HepG2 (cell line): ENCODE results near the gene SDK2. TPM values are rescaled to one million over a fixed set of nuclear protein-coding genes. Genes with fewer than 3 reads are reported as not detected.

ENCODE experiments used
- CREB1 ChIP-seq, 2 experiments: fragments of 450-650 bp in 1 of 2; IDR thresholded peaks; 2 replicates each; pipeline ENCODE4 v1.6.1; 2016 to 2017; ENCODE audit warnings: control low read depth in 1 of 2, mild to moderate bottlenecking in 1 of 2, missing compliant biosample characterization in 1 of 2, missing genetic modification characterization in 1 of 2
- GABPB1 ChIP-seq: IDR thresholded peaks from 2 replicates; pipeline ENCODE4 v1.6.1; 2016; ENCODE audit warnings: mild to moderate bottlenecking, missing genetic modification reagents, moderate library complexity, missing compliant biosample characterization
- GFI1 ChIP-seq: sonication (generic); formaldehyde crosslinking; IDR thresholded peaks from 2 replicates; pipeline ENCODE4 v1.5.0; 2020; ENCODE audit warnings: missing genetic modification reagents, mild to moderate bottlenecking, borderline replicate concordance
- HNRNPUL1 ChIP-seq: fragments of 200-400 bp; formaldehyde crosslinking; IDR thresholded peaks from 2 replicates; pipeline ENCODE4 v1.6.1; 2017; ENCODE audit warnings: low read depth, mild to moderate bottlenecking, low read length, moderate library complexity
- KLF6 ChIP-seq: IDR thresholded peaks from 2 replicates; pipeline ENCODE4 v1.8.0; 2016; ENCODE audit warnings: missing biosample characterization, missing genetic modification reagents
- MED13 ChIP-seq: sonication (generic); formaldehyde crosslinking; IDR thresholded peaks from 2 replicates; pipeline ENCODE4 v1.5.0; 2020; ENCODE audit warnings: missing genetic modification reagents
- MXI1 ChIP-seq: IDR thresholded peaks from 3 replicates; pipeline ENCODE4 v1.6.1; 2012; ENCODE audit warnings: low read depth, low read length, inconsistent platforms, borderline replicate concordance
- NCOA1 ChIP-seq: sonication (generic); formaldehyde crosslinking; IDR thresholded peaks from 2 replicates; pipeline ENCODE4 v1.9.0; 2021; ENCODE audit warnings: missing genetic modification reagents
- NR2C2 ChIP-seq: sonication (generic); formaldehyde crosslinking; IDR thresholded peaks from 2 replicates; pipeline ENCODE4 v1.4.0; 2020; ENCODE audit warnings: missing genetic modification reagents, mild to moderate bottlenecking, moderate library complexity, borderline replicate concordance
- PHF21A ChIP-seq: sonication (generic); formaldehyde crosslinking; IDR thresholded peaks from 2 replicates; pipeline ENCODE4 v1.5.0; 2020; ENCODE audit warnings: mild to moderate bottlenecking, missing genetic modification reagents
- PHF8 ChIP-seq: sonication (generic); formaldehyde crosslinking; IDR thresholded peaks from 2 replicates; pipeline ENCODE4 v1.5.0; 2020; ENCODE audit warnings: missing genetic modification reagents
- SATB2 ChIP-seq: sonication (generic); formaldehyde crosslinking; IDR thresholded peaks from 2 replicates; pipeline ENCODE4 v1.5.0; 2020; ENCODE audit warnings: missing genetic modification reagents
- SMYD3 ChIP-seq: sonication (generic); formaldehyde crosslinking; IDR thresholded peaks from 2 replicates; pipeline ENCODE4 v1.8.1; 2023; ENCODE audit warnings: mild to moderate bottlenecking, missing genetic modification reagents
- TRIM24 ChIP-seq: sonication (generic); formaldehyde crosslinking; IDR thresholded peaks from 2 replicates; pipeline ENCODE4 v1.8.0; 2022; ENCODE audit warnings: mild to moderate bottlenecking, missing genetic modification reagents
- TSC22D2 ChIP-seq: sonication (generic); formaldehyde crosslinking; IDR thresholded peaks from 2 replicates; pipeline ENCODE4 v1.5.1; 2020; ENCODE audit warnings: missing genetic modification reagents, mild to moderate bottlenecking, borderline replicate concordance
- ZFP1 ChIP-seq: IDR thresholded peaks from 2 replicates; pipeline ENCODE4 v1.6.1; 2016
- ZMYM3 ChIP-seq: sonication (generic); formaldehyde crosslinking; IDR thresholded peaks from 2 replicates; pipeline ENCODE4 v1.5.1; 2020; ENCODE audit warnings: mild to moderate bottlenecking, missing genetic modification reagents
- ZNF160 ChIP-seq: sonication (generic); formaldehyde crosslinking; IDR thresholded peaks from 2 replicates; pipeline ENCODE4 v1.8.0; 2022; ENCODE audit warnings: mild to moderate bottlenecking, inconsistent platforms, missing genetic modification reagents
- ZNF354B ChIP-seq: sonication (generic); formaldehyde crosslinking; IDR thresholded peaks from 2 replicates; pipeline ENCODE4 v1.8.0; 2022; ENCODE audit warnings: mild to moderate bottlenecking, missing genetic modification reagents
- ZNF891 ChIP-seq: sonication (generic); formaldehyde crosslinking; IDR thresholded peaks from 2 replicates; pipeline ENCODE4 v1.5.0; 2020; ENCODE audit warnings: mild to moderate bottlenecking, missing genetic modification reagents
- polyA plus RNA-seq, 8 experiments: library from polyadenylated mRNA; depleted of rRNA in 3 of 8; stranded (reverse) in 7 of 8; unstranded in 1 of 8; fragments of >200 nt; fragmentation: Illumina TruSeq in 4 of 8; extraction: Trizol in 4 of 8; gene quantifications; 2 replicates each; pipeline versions ENCODE4 v1.2.1 to v1.2.3, GENCODE V29; 2011 to 2016; ENCODE audit warnings: low read depth in 4 of 8, missing spikeins in 1 of 8, mixed read lengths in 1 of 8; ENCODE audit not compliant: insufficient read depth in 1 of 8
- total RNA-seq, 5 experiments: library from RNA; depleted of rRNA; stranded (reverse); fragments of >200 nt; fragmentation: Illumina TruSeq; extraction: Trizol; gene quantifications; 2 replicates each; pipeline ENCODE4 v1.2.3, GENCODE V29; 2016; ENCODE audit warnings: low read depth in 1 of 5
- TF ChIP-seq, protein P1 (sequence below): sonication (generic); formaldehyde crosslinking; IDR thresholded peaks from 2 replicates; pipeline ENCODE4 v1.5.0; 2020; ENCODE audit warnings: missing genetic modification reagents, mild to moderate bottlenecking, borderline replicate concordance
- TF ChIP-seq, protein P2 (sequence below): IDR thresholded peaks from 2 replicates; pipeline ENCODE4 v1.6.1; 2016; ENCODE audit warnings: low read depth, borderline replicate concordance
- TF ChIP-seq, protein P3 (sequence below): IDR thresholded peaks from 2 replicates; pipeline ENCODE4 v1.6.1; 2016; ENCODE audit warnings: missing compliant biosample characterization, missing genetic modification reagents, borderline replicate concordance
- TF ChIP-seq, protein P4 (sequence below): sonication (generic); formaldehyde crosslinking; IDR thresholded peaks from 2 replicates; pipeline ENCODE4 v1.8.0; 2022; ENCODE audit warnings: low read depth, missing genetic modification reagents

SDK2 gene
- total and polyA plus RNA-seq, 2 of the 13 experiments (the other 11 are each of a cell fraction or from before 2014, with no cell fraction given) = not detected

DNA sequence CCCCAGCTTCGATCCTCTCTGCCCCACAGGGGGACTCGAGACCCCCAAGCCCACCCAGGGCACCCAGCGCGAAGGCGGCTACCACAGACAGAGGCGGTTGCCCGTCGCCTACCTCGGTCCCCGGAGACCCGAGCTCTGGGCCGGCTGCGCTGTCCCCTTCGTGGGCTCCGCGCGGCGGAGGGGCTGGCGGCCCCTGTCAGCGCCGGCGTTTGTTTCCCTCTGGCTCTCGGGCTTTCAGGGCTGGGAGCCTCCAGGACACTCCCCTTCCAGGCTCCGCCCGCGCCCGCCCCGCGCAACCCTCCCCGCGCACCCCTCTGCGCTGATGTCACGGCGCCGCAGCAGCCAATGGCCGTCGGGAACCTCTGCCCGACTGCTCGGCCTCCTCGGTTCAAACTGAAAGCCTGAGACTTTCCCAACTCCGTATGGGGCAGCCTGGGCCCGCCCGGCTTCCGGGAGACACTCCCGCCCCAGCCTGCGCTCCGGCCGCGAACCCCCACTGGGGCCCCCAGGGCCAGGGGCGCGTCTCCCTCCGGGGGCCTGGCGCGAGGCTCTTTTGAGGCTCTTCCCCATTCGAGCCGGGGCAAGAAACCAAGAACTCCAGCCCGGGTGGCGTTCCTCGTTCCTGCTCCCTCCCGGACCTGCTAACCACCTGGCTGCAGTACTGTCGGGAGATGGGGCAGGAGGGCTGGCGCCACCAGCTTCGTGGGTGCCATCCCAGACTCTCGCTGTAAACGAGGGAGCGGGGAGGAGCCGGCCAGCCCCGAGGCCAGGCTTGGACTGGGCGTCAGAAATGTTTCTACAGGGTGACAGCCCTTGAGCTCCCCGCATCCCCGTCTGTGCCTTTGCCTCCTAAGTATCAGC is 332.2 kb downstream of the SDK2 start, which contains the start of gene CDC42EP4 (continued):
- TF ChIP-seq ZMYM3 (CRISPR knock-in tag) (no peak), SATB2 (CRISPR knock-in tag) (no peak; the same call in 1 of the 2 replicates), SMYD3 (CRISPR knock-in tag) (no peak), KLF6 (CRISPR knock-in tag) (peak; percentile 71; the same call in 1 of the 2 replicates), GABPB1 (CRISPR knock-in tag) (peak; percentile 88), NCOA1 (CRISPR knock-in tag) (peak; percentile 61; the same call in 1 of the 2 replicates), HNRNPUL1 (0 out of 2 replicates have a peak, but pooled peaks have one; percentile 40), ZNF354B (0 out of 2 replicates have a peak, but pooled peaks have one; percentile 61), MED13 (CRISPR knock-in tag) (0 out of 2 replicates have a peak, but pooled peaks have one; percentile 26), ZNF891 (peak; percentile 74), TRIM24 (CRISPR knock-in tag) (no peak), NR2C2 (peak; percentile 33; the same call in 1 of the 2 replicates), MXI1 (peak; percentile 66; the same call in 1 of the 3 replicates), GFI1 (CRISPR knock-in tag) (peak; percentile 73), ZNF160 (CRISPR knock-in tag) (peak; percentile 24; the same call in 1 of the 2 replicates), TSC22D2 (CRISPR knock-in tag) (0 out of 2 replicates have a peak, but pooled peaks have one; percentile 32), PHF21A (CRISPR knock-in tag) (peak; percentile 93), CREB1 (IDR thresholded peaks at IDR 0.05) (peak; percentile 76), CREB1 (CRISPR knock-in tag; IDR thresholded peaks at IDR 0.05) (peak; percentile 84), PHF8 (CRISPR knock-in tag) (peak; percentile 75), ZFP1 (CRISPR knock-in tag) (0 out of 2 replicates have a peak, but pooled peaks have one; percentile 29)
- TF ChIP-seq, protein P1, sequence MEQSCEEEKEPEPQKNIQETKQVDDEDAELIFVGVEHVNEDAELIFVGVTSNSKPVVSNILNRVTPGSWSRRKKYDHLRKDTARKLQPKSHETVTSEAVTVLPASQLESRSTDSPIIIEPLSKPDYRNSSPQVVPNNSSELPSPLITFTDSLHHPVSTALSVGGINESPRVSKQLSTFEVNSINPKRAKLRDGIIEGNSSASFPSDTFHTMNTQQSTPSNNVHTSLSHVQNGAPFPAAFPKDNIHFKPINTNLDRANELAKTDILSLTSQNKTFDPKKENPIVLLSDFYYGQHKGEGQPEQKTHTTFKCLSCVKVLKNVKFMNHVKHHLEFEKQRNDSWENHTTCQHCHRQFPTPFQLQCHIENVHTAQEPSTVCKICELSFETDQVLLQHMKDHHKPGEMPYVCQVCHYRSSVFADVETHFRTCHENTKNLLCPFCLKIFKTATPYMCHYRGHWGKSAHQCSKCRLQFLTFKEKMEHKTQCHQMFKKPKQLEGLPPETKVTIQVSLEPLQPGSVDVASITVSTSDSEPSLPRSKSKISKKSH (CRISPR knock-in tag) = peak; percentile 10; the same call in 1 of the 2 replicates
- TF ChIP-seq, protein P2, sequence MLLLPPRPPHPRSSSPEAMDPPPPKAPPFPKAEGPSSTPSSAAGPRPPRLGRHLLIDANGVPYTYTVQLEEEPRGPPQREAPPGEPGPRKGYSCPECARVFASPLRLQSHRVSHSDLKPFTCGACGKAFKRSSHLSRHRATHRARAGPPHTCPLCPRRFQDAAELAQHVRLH (CRISPR knock-in tag) = peak; percentile 89; the same call in 1 of the 2 replicates
- TF ChIP-seq, protein P3, sequence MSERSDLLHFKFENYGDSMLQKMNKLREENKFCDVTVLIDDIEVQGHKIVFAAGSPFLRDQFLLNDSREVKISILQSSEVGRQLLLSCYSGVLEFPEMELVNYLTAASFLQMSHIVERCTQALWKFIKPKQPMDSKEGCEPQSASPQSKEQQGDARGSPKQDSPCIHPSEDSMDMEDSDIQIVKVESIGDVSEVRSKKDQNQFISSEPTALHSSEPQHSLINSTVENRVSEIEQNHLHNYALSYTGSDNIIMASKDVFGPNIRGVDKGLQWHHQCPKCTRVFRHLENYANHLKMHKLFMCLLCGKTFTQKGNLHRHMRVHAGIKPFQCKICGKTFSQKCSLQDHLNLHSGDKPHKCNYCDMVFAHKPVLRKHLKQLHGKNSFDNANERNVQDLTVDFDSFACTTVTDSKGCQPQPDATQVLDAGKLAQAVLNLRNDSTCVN (CRISPR knock-in tag) = 0 out of 2 replicates have a peak, but pooled peaks have one; percentile 26
- TF ChIP-seq, protein P4, sequence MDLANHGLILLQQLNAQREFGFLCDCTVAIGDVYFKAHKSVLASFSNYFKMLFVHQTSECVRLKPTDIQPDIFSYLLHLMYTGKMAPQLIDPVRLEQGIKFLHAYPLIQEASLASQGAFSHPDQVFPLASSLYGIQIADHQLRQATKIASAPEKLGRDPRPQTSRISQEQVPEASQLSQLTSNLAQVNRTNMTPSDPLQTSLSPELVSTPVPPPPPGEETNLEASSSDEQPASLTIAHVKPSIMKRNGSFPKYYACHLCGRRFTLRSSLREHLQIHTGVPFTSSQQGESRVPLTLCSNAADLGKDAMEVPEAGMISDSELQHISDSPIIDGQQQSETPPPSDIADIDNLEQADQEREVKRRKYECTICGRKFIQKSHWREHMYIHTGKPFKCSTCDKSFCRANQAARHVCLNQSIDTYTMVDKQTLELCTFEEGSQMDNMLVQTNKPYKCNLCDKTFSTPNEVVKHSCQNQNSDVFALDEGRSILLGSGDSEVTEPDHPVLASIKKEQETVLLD (CRISPR knock-in tag) = peak; percentile 71; the same call in 1 of the 2 replicates
